Large intestine (tissue), 3 donors: ENCODE data around the gene PPP1R13L. TPM values are rescaled to one million over a fixed set of nuclear protein-coding genes. Genes with fewer than 3 reads are reported as not detected.

Experiments used
- DNase-seq, 2 donors: peaks; one replicate each; pipeline versions ENCODE4 v3.0.0 to v3.0.0-alpha.2; 2013
- H3K27ac ChIP-seq: one replicate; pipeline ENCODE4 v1.5.1; 2013; ENCODE audit warnings: low read length
- H3K27me3 ChIP-seq: 2 replicates; pipeline ENCODE4 v1.6.1; 2013; ENCODE audit warnings: low read length; ENCODE audit not compliant: control insufficient read depth, insufficient read depth
- H3K36me3 ChIP-seq: 2 replicates; pipeline ENCODE4 v1.6.1; 2013; ENCODE audit warnings: low read length; ENCODE audit not compliant: control insufficient read depth, insufficient read depth
- H3K4me1 ChIP-seq: one replicate; pipeline ENCODE4 v1.6.1; 2013; ENCODE audit warnings: low read length; ENCODE audit not compliant: control insufficient read depth, insufficient read depth
- H3K4me3 ChIP-seq: one replicate; pipeline ENCODE4 v1.5.1; 2013; ENCODE audit warnings: low read length
- H3K9me3 ChIP-seq: one replicate; pipeline ENCODE4 v1.6.1; 2013; ENCODE audit warnings: mild to moderate bottlenecking, low read depth, low read length, moderate library complexity; ENCODE audit not compliant: control insufficient read depth
- WGBS: methylation state at CpG from one replicate; pipeline ENCODE4 v1.1.5; 2013; ENCODE audit warnings: low lambda C conversion rate; ENCODE audit not compliant: insufficient coverage; 5-methylcytosine and 5-hydroxymethylcytosine counted together
- polyA plus RNA-seq: library from polyadenylated mRNA; unstranded; fragments of 120-200 nt; gene quantifications from one replicate; pipeline ENCODE4 v1.2.1, GENCODE V29; 2013

PPP1R13L gene
- polyA plus RNA-seq, 1 donor, result 11.0 TPM

DNA sequence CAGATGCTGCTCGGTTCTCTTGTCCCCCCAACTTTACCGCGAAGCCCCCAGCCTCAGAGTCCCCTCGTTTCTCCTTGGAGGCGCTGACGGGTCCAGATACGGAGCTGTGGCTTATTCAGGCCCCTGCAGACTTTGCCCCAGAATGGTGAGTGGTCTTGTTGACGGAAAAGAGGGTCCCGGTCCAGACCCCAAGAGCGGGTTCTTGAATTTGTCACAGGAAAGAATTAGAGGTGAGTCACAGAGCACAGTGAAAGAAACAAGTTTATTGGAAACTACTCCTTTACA, 2.2 kb upstream of the PPP1R13L start:
- no peak for DNase-seq
- Histone ChIP-seq H3K36me3 (peaks cover 2% of the 10 kb centered on the region), H3K4me3 (peak overlapping the region; percentile 90), H3K4me1 (peaks cover 15% of the 10 kb centered on the region), H3K9me3 (no peaks in the 10 kb centered on the region), H3K27ac (no peak overlapping the region), H3K27me3 (peaks cover 25% of the 10 kb centered on the region)
- no CpG with 5 or more reads among the region's 10 CpGs for WGBS

DNA sequence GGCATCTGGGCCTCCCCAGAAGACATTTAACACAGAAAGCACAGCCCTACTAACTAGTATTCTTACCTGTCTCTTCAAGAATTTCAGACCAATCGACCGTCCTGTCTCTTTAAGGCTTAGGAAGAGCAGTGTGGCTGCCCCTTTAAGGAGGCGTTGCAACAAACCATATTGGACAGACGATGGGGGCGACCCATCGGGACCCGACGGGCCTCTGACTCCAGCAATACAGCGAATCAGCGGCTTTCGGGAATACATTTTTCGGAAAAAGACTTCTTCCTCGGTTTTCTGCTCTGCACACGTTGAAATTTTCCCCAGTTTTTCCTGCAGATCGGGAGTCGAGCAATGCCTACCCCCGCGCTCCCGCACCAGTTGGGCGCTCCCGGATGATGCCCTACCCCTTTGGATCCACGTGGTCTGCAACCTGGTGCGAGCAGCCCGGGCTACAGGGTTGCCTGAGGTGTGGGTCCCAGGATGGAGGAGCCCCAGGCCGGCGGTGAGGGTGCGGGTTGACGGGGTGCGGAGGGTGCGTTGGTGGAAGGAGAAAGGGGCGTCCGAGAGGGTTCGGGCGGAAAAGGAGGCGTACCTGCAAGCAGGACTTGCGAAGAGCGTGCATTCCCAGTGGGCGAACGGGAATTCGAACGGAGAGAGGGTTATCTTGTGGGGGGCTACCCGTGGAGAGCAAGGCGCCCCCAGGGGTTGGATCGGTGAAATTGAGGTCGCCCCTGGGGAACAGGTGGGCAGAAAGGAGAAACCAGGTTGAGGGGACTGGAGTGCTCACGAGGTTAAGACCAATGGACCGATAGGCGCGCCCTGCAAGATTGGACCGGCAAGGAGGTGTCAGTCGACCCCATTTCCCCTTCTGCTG, 1.6 kb upstream of the PPP1R13L start, which contains the start of gene POLR1G:
Gene POLR1G, plus strand, starts transcription at position 419 of the 865 bp plus-strand sequence. Its CDS starts 53 bp downstream, at position 472.
- DNase-seq, result peak; percentile 69 to 92
- H3K27ac ChIP-seq, result peak within 1 kb of the TSS; percentile 83
- peaks cover 2% of the 10 kb centered on the region for H3K36me3 ChIP-seq
- no peaks in the 10 kb centered on the region for H3K9me3 ChIP-seq
- peaks cover 15% of the 10 kb centered on the region for H3K4me1 ChIP-seq
- 0% methylated on average over 2 of the region's 51 CpGs for WGBS
- peaks cover 25% of the 10 kb centered on the region for H3K27me3 ChIP-seq
- H3K4me3 ChIP-seq, result peak within 1 kb of the TSS; percentile 90

DNA sequence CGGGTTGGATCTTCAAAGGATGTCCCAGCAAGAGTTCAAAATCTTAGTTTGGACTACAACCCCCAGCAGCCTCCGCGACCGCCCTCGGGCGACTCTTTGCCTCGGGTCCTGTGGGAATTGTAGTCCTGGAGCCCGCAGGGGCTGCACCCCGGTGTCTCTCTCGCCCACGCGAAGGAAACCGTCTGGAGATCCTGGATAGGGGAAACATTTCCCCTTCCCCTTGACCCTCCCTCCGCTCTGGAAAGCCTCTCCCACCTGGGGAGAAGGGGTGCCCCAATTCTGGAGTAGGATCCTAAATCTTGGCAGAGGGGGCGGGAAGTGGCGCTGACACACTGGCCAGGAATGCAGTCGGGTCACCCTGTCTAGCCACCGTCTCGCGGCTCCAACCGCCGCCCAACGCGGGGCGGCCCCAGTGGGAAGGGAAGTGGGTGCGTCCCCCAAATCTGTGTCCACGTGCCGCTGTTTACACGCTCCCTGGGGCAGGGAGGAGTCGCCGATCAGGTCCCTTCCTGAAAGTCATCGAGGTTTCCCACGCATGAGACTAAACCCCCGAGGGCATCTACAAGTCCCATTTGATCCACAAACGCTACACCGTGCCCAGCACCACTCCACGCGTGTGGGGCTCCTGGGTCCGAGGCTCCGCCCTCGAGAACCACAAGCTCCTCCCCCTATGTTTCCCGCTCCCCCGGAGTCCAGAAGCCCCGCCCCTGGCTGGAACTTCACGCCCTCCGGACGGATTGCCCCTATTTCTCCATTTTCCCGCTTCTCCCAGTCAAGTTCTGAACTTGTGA, 761 bp upstream of the PPP1R13L start:
- H3K27ac ChIP-seq, result peak overlapping the region; percentile 83
- H3K4me1 ChIP-seq, result peaks cover 15% of the 10 kb centered on the region
- H3K9me3 ChIP-seq, result no peaks in the 10 kb centered on the region
- peak; percentile 80 to 87 for DNase-seq
- H3K4me3 ChIP-seq, result peak overlapping the region; percentile 90
- peaks cover 25% of the 10 kb centered on the region for H3K27me3 ChIP-seq
- H3K36me3 ChIP-seq, result no peaks in the 10 kb centered on the region
- no CpG with 5 or more reads among the region's 48 CpGs for WGBS

- peak overlapping the region; percentile 90 for H3K4me3 ChIP-seq
- no peaks in the 10 kb centered on the region for H3K36me3 ChIP-seq
- no peak overlapping the region for H3K27ac ChIP-seq
- no peaks in the 10 kb centered on the region for H3K9me3 ChIP-seq
- peaks cover 25% of the 10 kb centered on the region for H3K27me3 ChIP-seq
- WGBS, result no CpG with 5 or more reads among the region's 25 CpGs
- DNase-seq, result peak; percentile 59 to 65
- peaks cover 17% of the 10 kb centered on the region for H3K4me1 ChIP-seq
These were observed 900 bp downstream of the PPP1R13L start for GRCh38 chr19:45403781-45404556.

DNA sequence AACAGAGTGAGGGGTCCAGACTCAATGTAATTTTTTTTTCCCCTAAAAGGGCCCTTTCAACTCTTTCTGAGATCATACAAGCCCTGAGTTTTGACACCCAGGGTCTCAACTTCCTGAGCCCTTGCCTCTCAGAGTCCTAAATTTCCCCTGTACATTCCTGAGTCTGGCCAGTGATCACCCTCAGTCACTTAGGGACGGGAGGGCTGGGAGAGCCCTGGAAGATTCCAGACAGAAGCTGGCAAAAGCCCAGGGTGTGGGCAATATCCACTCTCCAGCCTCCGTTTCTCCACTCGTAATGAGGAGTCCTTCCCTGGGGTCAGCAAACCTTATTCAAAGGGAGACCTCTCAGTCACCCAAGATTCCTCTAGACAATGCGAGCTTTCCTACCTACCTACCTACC, 1.6 kb downstream of the PPP1R13L start:
- Histone ChIP-seq H3K27me3 (peaks cover 25% of the 10 kb centered on the region), H3K27ac (no peak overlapping the region), H3K36me3 (no peaks in the 10 kb centered on the region), H3K4me1 (peaks cover 22% of the 10 kb centered on the region), H3K9me3 (no peaks in the 10 kb centered on the region), H3K4me3 (no peak overlapping the region)
- WGBS, result no CpG with 5 or more reads among the region's 4 CpGs
- DNase-seq, result no peak

GRCh38 chr19:45402298-45403061, 2.4 kb downstream of the PPP1R13L start:
- DNase-seq, result peak; percentile 52 to 72
- H3K4me1 ChIP-seq, result peaks cover 26% of the 10 kb centered on the region

DNA sequence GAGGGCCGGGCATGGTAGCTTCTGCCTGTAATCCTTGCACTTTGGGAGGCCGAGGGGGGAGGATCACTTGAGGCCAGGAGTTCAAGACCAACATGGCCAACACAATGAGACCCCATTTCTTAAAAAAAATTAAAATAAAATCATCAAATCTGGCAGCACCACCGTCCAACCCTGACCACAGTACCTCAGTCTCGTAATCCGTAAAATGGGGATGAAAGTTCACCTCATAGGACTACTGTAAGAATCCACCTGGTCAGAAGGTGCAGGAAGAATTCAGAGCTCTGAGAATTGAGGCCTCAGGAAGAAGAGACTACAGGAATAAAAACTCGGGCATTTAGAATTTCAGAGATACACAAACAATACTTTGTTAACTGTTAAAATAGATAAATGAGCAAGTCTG, 3.1 kb downstream of the PPP1R13L start:
- no CpG with 5 or more reads among the region's 6 CpGs for WGBS
- Histone ChIP-seq H3K4me1 (peaks cover 26% of the 10 kb centered on the region), H3K36me3 (no peaks in the 10 kb centered on the region), H3K27me3 (peaks cover 29% of the 10 kb centered on the region), H3K9me3 (no peaks in the 10 kb centered on the region), H3K27ac (no peak overlapping the region), H3K4me3 (no peak overlapping the region)
- DNase-seq, result no peak

More at GRCh38 chr19:45402298-45403061, 2.4 kb downstream of the PPP1R13L start:
- WGBS, result 60% methylated on average over 2 of the region's 40 CpGs
- Histone ChIP-seq H3K9me3 (no peaks in the 10 kb centered on the region), H3K27me3 (peaks cover 25% of the 10 kb centered on the region), H3K27ac (no peak overlapping the region), H3K36me3 (no peaks in the 10 kb centered on the region), H3K4me3 (no peak overlapping the region)

- H3K36me3 ChIP-seq, result no peaks in the 10 kb centered on the region
- H3K4me3 ChIP-seq, result no peak overlapping the region
- no peak for DNase-seq
- H3K9me3 ChIP-seq, result no peaks in the 10 kb centered on the region
- peaks cover 38% of the 10 kb centered on the region for H3K27me3 ChIP-seq
- peaks cover 25% of the 10 kb centered on the region for H3K4me1 ChIP-seq
- WGBS, result no CpG with 5 or more reads among the region's 6 CpGs
- H3K27ac ChIP-seq, result no peak overlapping the region
These were observed 4.7 kb downstream of the PPP1R13L start for GRCh38 chr19:45400192-45400591.

- Histone ChIP-seq H3K27ac (no peak overlapping the region), H3K27me3 (peaks cover 14% of the 10 kb centered on the region), H3K9me3 (no peaks in the 10 kb centered on the region), H3K4me3 (no peak overlapping the region), H3K4me1 (peaks cover 11% of the 10 kb centered on the region), H3K36me3 (no peaks in the 10 kb centered on the region)
- no peak for DNase-seq
- WGBS, result 76% methylated on average over 2 of the region's 59 CpGs
These were observed 8.8 kb downstream of the PPP1R13L start for GRCh38 chr19:45395821-45396617.
